HG02623 (cell line): ENCODE data around the gene RTTN.

Experiments
- ATAC-seq: cut with Tn5 transposase; IDR thresholded peaks from one replicate; pipeline ENCODE4 v1.9.1; 2021; ENCODE audit warnings: moderate library complexity; ENCODE audit not compliant: unreplicated experiment

Gene RTTN

DNA sequence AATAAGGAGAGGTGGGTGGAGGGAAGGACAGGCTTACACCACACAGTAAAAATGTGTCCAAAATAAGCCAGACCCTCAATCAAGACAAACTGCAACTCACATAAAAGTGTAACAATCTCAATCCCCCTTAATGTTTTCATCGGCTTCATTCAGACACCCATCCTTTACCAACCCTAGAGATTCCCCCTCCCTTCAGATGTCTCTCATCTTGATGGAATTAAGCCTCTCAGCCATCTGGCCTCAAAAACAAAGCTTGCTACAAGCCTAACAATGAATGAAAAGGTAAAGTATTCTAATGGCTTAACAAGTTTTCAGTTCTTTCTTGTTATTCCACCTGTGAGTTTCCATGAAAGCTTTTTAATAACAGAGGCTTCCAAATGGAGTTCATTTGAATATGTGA, 5.2 kb downstream of the RTTN start:
- no peak for ATAC-seq

DNA sequence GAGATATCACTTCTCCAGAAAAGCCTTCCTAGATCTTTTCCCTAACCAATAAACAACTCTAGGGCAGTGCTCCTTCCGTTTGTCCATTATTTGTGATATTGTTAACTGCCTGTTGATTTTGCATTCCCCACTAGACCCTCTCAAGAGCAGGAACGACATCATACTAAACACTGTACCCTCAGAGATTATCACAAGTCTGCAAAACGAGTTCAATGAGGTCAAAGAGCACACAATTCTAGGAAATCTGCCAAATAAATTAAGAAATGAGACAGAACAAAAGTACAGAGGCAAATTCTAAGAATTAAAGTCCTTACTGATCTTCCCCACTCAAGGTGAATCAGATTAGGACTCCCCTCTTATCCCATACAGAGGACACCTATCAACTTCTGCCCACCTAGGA, 7.6 kb downstream of the RTTN start:
- no peak for ATAC-seq

DNA sequence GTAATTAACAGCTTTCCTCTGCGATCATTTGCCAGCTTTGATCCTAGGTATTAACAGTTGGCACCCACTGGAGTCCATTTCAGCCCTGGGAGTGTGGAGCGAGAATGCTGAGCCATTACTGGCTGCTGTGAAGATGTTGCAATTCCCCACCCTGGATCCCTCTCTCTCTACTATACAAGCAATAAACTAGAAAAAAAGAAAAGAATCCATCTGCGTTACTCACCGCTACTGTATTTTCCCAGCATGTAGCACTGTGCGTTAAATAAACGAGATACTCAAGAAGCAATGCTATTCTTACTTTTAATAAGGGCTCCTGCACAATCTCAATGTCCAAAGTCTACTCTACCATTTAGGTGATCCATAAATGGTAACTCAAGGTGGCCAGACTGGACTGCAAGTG, 8.5 kb downstream of the RTTN start:
- ATAC-seq = no peak

DNA sequence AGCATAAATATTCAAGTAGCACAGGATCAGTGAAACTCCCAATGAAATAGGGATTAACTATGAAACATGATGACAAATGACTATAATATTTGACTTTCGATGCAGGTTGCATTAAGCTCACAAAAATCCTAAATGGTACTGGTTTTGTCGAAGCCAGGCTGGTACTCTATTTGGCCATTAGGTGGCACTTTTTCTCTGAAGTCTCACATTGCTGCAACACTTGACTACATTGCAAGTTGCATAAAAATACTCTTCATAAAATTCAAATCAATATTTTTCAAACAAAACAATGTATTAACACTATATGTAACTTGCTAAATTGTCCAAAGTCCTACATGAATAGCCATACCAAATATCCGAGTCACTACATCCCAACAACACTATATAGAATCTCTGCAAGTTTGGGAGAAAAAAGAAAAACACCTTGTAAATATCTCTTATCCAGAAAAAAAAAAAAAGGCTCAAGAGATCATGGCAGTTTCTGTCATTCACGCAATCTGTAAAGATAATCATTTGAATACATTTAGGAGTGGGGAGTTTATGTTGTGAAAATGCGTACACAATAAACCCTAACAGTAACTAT, 9.5 kb downstream of the RTTN start:
- ATAC-seq = no peak

GRCh38 chr18:70195014-70195614, 10.4 kb downstream of the RTTN start:
- peak; percentile 37 for ATAC-seq

DNA sequence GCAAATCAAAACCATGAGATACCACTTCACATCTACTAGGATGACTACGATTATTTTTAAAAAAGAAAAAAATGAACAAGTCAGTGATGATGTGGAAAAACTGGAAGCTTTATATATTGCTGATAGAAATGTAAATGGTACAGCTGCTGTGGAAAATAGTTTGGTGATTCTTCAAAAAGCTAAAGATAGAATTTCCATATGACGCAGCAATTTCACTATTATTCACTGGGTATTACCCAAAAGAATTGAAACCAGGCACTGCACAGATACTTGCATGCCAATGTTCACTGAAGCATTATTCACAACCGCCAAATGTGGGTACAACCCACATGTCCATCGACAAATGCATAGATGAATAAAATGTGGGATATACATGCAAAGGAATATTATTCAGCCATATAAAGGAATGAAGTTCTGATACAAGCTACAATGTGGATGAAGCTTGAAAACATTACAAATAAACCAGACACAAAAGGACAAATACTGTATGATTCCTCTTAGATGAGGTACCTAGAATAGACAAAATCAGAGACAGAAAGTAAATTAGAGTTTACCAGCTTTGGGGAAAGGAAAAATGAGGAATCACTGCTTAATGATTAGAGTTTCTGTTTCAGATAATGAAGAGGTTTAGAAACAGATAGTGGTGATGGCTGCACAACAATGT, 11.1 kb downstream of the RTTN start:
- peak; percentile 82 for ATAC-seq

- no peak for ATAC-seq
These were observed 15.0 kb downstream of the RTTN start for GRCh38 chr18:70190529-70190928.

DNA sequence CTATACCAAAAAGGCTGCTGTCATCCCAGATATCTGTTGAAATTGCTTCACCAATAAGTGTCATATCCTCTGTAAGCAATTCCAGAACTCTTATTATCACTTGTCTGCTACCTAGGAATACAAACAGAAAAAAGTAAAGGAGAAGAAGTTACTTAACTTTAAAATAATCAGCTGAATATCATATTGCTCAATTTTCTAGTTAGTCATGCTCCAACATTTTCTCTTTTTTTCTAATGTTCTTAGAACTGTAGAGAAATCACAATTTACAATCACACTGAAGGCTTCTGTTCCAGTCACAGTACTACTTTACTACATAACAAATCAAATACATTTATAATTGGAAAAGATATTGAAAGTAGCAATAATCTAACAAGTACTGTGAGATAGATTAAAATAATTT, 17.4 kb downstream of the RTTN start:
- no peak for ATAC-seq

DNA sequence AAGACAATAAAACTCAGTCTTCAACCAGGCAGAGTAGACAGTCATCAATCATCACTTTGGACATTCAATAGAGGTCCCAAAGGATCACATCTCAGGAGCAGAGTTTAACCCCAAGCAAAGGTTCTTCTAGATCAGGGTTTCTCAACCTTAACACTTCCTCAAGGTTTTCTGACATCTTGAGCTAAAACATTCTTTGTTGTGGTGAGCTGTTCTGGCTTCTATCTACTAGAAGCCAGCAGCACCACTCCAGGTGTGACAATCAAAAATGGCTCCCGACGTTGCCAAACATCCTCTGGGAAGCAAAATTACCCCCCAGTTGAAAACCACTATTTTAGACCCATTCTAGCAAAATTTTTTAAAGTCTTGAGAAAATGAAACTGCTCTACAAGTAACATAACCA, 22.0 kb downstream of the RTTN start:
- no peak for ATAC-seq

DNA sequence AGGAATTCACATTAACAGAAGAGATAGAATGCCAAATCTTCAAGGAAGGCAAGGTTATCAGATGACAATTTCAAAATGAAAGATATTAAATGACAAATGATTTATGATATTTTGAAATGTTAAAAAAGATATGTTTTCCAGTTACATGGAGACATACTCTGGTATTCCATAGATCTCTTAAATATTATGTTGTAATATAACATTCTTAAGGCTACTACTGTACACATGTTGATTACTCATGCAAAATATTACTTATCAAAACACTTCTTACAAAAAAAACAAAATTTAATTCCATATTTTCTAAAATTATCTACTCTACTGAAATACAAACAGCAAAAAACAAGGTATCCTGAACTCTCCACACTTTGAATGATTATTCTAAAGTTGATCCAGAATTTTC, 22.9 kb downstream of the RTTN start:
- no peak for ATAC-seq

GRCh38 chr18:70181725-70182124, 23.8 kb downstream of the RTTN start:
- ATAC-seq = no peak

DNA sequence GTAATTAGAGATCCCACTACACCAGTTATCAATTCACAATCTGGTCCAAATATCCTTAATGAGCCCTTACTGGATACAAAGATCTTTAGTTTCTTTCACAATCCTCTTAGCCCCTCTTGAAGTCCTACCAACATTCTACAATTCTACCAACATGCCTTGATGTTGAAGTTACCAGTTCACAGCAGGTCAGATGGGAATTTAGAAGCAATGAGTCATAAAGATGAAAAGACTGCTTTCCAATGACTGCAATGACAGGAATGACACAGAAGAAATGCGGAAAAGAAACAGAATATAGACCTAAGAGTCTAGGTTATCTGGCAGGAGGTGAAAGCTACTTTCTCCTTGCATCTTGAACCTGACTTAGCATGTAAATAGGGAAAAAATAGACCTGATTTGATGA, 24.5 kb downstream of the RTTN start:
- ATAC-seq = no peak

GRCh38 chr18:70176537-70176936, 28.9 kb downstream of the RTTN start:
- no peak for ATAC-seq

GRCh38 chr18:70175216-70175615, 30.3 kb downstream of the RTTN start:
- ATAC-seq = no peak

DNA sequence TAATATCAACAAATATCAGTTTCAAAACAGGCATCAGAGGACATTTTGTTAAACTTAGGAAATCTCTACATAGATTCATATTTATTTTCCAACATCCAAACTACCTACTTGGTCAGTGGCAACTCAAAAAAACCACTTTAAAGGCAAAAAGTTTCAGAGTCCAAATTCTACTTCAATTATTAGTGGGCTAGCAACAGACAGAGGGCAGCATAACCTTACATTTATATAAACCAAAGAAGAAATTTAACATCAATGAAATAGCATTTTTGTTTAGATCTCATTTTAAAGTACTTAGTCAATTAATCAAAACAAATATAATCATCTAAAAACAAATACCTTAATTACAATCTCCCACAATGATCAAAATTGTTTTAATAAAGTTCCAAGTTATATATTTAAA, 33.3 kb downstream of the RTTN start:
- no peak for ATAC-seq

- no peak for ATAC-seq
These were observed 35.7 kb downstream of the RTTN start for GRCh38 chr18:70169747-70170146.

DNA sequence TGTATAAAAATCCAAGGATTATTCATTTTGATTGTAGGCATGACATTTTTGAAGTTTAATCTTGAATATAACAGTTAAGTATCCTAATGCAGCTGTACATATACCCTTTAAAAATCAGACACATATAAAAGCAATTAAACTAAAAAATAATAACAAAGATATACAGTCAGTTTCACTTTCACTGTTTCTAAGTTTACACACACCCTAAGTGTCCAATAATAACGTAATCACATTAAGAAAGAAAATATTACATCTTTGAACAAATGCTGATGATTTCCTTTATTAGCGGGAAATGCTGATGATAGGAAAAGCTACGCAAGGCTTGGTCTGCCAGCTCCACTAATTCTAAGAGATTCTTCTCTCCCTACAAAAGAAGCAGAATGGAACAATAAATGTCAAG, 38.8 kb downstream of the RTTN start:
- ATAC-seq = no peak

DNA sequence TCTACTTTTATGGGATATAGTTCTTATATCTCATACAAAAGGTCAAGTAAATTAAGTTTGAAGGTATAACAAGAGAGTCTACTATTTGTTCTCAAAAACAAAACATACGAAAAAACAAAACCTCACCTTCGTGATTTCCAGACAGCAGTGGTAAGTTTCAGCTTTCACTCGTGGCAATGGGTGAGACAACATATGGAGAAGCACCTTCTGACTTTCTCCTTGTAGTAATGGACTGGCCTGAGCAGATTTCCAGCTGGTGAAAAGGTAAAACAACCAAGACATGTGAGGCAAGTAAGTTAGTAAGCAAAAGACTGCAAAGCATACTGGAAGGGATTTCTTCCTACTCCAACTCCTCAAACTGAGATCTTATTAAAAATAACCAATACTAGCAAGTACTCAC, 39.6 kb downstream of the RTTN start:
- ATAC-seq = peak; percentile 74

DNA sequence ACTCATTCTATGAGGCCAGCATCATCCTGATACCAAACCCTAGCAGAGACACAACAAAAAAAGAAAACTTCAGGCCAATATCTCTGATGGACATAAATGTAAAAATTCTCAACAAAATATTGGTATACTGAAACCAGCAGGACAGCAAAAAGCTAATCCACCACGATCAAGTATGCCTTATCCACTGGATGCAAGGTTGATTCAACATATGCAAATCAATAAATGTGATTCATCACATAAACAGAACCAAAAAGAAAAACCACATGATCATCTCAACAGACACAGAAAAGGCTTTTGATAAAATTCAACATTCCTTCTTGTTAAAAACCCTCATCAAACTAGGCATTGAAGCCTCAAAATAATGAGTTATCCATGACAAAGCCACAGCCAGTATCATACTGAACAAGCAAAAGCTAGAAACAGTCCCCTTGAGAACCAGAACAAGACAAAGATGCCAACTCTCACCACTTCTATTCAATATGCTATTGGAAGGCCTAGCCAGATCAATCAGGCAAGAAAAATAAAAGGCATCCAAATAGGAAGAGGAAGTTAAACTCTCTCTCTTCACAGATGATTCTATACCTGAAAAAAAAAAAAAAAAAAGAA, 45.3 kb downstream of the RTTN start:
- no peak for ATAC-seq

- peak; percentile 89 for ATAC-seq
These were observed 46.3 kb downstream of the RTTN start for GRCh38 chr18:70158992-70159717.

- no peak for ATAC-seq
These were observed 48.6 kb downstream of the RTTN start for GRCh38 chr18:70156886-70157285.
